Ramos (cell line): ENCODE results near the gene LRIT1.

Experiments
- in situ Hi-C: fragments of 300-500 bp; cut with MboI; formaldehyde crosslinking; loops from one replicate; pipeline ENCODE4 v1.14.3; 2022; ENCODE audit warnings: low sequenced_read_pairs; ENCODE audit not compliant: unreplicated experiment

The LRIT1 gene

GRCh38 chr10:84256510-84257342, 15.4 kb upstream of the LRIT1 start:
- in situ Hi-C loops = no loop called here

DNA sequence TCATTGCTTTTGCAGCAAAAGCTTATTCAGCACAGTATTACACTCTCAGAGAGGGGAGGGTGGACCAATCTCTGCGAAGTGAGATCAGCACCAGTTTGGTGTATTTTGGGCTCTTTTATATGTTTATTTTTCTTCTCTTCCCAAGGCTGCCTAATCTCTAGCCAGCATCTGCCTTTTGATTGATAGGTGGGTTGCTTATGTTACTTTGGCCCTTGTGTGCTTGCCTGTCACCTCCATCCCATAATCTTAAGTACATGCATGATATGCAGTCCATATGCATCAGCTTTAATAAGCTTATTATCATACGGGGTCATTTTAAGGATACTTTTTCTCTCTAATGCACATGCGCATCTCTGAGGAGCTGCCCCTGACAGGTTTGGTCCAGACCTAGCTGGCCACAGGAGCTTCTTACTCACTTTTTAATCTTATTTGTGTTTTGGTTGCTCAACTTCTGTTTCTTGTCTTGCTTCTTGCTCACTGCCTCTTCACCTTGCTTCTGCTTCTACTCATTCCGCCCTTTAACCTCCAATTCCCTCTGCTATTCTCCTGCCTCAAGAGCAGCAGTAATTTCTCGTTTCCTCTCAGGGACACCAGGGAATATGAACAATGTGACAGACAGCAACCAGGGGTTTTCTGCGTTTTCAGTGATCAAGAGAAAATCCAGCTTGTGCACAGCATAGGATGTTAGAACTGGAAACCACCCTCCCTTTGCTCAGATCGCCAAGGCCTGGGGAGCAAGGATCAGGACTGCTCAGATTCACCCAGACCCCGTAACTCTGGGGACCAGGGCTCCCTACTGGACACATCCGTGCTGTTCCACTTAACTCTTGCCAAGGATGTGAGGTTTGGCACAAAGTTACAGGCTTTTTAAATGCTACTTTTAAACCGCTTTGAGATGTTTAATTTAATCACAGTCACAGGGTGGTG, 13.5 kb upstream of the LRIT1 start:
- in situ Hi-C loops = no loop called here

- in situ Hi-C loops = no loop called here
These were observed 7.4 kb upstream of the LRIT1 start for GRCh38 chr10:84248794-84249193.

GRCh38 chr10:84247496-84247895, 6.2 kb upstream of the LRIT1 start:
- in situ Hi-C loops = no loop called here

DNA sequence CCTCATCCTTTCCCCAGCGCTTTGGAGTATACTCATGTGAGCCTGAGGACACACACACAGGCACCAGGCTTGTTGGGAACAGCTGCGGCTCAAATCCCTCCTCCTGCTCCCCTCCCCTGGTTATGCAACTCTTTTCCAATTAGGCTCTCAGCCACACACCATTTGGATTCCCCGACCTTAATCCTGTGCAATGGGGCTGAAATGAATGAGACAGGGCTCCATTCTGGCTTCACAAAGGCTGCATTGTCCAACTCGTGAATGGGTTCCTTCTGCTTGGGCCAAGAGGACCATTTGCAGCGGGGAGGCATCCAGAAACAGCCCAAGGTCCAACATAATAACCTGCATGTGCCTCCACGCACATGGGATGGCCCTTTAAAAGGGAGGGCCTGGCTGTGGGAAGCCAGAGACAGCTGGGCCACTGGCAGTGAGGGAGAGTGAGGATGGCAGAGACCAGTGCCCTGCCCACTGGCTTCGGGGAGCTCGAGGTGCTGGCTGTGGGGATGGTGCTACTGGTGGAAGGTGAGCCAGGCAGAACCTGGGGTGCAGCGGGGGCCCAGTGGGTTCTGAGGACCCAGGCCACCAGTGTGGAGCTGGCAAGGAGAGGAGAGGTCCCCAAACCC, 3.4 kb upstream of the LRIT1 start, which contains the start of gene RGR:
RGR (plus strand) TSS at position 403 of the 620 bp plus-strand sequence; CDS start at position 441, 38 bp downstream.
- in situ Hi-C loops = no loop called here

DNA sequence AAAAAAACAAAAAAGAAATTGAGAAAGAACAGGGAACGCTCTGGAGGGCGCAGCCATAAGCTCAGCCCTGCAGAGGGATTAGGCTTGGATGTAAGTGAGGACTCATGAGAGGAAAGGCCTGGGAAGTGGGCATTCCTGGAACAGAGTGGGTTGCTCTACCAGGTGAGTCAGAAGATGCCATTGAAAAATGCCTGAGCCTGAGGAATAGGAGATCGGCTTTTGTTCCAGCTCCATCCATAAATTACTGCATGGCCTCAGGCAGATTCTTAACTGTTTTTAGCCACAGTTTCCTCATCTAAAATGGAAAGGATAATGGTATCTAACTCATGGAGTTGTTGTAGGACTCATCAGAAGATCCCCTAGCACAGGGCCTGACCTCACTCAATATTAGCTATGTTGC, 2.4 kb upstream of the LRIT1 start:
- in situ Hi-C loops = no loop called here

DNA sequence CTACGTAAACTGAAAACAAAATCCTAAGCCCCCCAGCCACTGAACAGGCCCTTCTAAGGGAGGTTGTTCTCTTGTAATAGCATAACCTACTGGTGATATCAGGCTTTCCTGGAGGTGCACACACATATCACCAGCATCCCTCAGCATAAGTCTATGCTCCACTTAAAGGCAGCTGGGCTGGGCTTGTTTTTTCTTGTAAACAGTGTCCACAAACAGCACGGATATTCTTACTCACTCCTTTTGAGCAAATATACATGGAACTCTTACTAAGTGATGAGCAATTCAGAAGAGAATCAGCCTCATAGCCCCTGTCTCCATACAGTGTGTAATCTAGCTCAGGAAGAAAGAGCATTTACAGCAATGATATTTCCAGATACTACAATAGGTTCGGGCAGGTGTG, 2.4 kb downstream of the LRIT1 start:
- in situ Hi-C loops = no loop called here

DNA sequence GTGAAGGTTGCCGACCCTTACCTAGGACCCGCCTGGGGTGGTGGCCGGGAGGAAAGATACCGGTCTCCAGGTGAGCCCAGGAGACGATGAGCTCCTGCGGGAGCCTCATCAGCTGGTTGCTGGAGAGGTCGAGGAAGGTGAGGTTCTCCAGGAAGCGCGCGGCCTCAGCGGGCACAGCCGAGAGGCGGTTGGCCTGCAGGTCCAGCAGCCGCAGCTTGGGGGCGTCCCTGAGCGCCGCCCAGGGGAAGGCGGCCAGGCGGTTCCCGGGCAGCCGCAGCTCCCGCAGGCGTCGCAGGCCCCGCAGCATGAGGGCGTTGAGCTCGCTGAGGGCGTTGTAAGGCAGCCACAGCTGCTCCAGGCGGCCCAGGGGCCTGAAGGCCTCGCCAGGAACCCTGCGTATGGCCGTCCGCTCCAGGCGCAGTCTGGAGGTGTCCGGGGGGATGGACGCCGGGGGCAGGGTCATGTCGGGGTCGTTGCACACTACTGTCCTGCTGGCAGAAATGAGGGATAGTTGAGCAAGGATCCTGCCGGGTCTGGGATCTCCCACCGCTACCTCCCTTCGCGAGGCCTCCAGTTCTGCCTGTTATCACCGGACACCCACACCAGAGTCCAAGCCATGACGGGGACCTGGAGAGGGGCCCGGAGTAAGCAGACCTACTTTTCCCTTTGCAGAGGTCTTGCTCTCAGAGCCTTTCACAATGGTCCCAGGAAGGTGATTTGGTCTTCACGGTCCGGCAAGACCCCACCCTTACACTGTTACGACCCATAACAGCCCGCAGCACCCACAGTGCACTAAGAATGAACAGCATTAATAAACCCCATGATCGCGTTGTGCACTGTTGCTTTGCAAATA, 3.9 kb downstream of the LRIT1 start:
- in situ Hi-C loops = no loop called here

DNA sequence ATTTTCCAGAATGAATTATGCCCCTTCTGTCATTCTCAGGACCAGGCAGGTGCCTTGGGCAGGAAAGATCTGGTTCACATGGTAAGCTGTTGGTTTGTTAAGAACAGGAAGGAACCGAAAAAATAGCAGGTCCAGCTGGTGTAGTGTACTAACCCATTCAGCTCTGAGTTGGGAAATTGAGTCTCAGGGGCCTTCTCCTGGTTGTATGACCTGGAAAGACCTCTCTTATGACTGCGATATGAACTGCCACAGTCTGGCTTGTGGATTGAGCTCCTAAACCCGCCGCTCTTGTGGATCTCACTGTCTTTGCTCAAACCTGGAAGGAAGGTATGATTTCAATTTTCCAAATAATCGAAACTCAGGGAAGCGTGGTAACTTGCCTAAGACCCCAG, 4.5 kb downstream of the LRIT1 start:
- in situ Hi-C loops = no loop called here

- in situ Hi-C loops = no loop called here
These were observed 6.2 kb downstream of the LRIT1 start for GRCh38 chr10:84235096-84235495.

DNA sequence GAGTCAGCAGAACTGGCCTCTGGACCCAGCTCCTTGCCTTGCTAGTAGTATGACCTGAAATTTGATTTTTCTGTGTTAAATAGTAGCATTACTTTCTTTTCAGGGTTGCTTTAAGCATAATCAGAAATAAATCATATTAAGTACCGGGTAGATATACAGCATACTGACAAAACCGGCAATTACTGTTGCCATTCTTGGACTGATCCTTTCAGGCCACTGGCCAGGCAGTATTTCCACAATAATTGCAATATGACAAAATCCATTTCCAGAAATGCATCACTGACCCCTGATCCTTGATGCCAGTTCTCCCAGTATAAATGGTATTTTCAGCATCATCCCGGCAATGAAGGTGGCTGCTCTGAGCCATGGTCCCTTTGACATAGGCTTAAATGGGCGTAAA, 6.9 kb downstream of the LRIT1 start:
- in situ Hi-C loops = no loop called here

- in situ Hi-C loops = no loop called here
These were observed 7.4 kb downstream of the LRIT1 start for GRCh38 chr10:84233940-84234339.

DNA sequence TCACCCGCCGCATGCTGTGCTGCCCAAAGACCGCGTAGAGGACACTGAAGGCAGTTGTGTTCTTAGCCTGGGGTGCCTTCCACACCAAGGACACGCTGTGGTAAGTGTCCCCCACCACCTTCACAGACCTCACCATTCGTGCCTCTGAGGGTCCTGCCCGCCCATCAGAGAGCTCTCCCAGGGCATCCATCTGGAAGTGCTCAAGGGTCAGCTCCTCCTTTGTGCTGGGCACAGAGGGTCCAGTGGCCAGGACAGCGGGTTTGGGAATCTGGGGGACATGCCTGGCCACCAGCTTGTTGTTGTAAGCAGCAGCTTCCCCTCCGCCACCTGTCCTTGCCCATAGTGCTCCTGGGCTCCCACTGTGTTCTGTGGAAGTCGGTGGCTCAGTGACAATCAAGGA, 9.0 kb downstream of the LRIT1 start:
- in situ Hi-C loops = no loop called here

DNA sequence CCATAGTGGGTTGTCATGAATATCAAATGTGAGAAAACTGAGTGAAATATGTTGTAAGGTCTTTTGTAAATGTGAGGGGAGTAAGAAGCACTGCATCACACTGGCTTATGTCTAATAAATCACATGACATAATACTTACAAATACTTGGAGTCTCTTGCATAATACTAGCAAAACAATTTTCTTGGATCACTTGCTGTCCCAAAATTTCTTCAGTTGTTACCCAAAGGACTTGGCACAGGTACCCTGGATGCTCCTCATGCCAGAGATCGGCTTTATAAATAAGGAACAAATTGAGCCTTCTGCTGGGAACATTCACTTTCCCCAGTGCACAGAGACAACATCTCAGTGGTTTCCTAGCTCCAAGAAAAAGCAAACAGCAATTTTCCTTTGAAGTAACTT, 11.0 kb downstream of the LRIT1 start:
- in situ Hi-C loops = no loop called here

DNA sequence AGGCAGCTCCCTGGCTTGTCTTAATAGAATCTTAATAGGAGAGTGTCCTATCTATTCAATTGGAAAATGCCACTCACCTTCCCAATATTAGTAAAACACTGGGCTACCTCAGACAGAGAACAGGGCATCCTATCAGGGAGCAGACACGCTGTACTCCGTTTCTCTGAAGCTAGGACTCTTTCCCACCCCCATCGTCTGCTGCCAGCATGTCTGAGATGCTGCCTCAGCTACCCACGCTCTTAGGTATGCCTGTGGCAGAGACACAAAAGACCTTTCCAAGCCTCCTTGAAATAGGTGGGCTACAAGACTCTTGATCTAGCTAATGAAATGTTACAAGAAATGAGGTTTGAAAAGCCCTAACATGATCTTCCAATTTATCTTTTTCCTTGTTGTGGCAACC, 13.5 kb downstream of the LRIT1 start:
- in situ Hi-C loops = no loop called here

GRCh38 chr10:84226616-84227015, 14.7 kb downstream of the LRIT1 start:
- in situ Hi-C loops = no loop called here

DNA sequence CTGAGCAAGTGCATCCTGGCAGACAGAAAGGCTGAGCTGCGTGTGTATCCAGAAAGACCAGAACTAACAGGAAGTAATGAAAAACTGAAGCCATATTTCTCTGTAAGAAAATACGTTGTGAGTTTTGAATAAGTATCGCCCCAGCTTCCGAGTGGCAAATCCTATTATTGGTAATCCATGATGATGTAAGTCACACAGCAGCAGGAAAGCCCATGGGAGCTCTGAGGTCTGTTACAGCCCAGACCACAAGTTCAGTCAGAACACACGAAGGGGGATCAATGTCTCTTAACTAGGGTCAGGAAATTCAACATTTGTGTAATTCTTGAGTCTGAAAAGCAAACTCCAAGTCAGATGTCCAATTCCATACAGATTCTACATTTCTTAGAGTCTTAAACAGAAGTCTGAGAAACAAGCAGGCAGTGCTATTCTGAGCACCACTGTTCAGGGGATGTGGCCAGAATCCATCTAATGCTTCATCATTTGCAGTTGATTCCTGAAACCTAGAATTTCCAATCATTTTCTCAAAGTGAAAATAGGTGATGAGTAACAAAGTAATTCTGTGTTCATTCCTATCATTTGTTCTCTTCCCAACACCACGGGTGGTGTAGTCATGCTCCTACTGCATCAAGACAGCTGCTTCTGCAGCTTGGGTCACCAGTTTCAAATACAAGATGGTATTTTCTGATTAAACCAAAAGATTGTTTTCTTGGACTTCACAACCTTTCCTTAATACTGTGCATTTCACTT, 15.7 kb downstream of the LRIT1 start, which contains the start of gene LRIT2:
LRIT2 (minus strand) TSS at position 118 of the 747 bp plus-strand sequence; CDS start at position 94, 24 bp downstream.
- in situ Hi-C loops = no loop called here

GRCh38 chr10:84224411-84225028, 16.8 kb downstream of the LRIT1 start:
- in situ Hi-C loops = no loop called here

DNA sequence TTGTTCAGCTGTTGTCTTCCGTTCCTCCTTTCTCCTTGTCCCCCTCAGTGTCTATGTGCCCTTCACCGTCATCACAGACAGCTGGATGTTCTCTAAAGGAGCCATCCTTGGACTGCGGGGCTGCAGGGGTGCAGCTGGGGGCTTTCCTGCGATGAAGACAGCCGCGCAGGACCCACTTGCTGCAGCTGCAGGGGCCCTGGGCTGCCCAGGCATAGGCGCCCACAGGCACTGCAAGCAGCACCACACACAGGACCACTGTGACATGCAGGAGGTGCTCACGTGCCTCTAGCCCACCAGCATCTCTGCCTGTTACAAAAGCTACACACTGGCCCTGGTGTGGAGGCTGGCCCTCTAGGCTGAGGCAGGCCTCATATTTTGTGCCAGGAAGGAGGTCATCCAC, 19.4 kb downstream of the LRIT1 start:
- in situ Hi-C loops = no loop called here
